GM19395 (cell line): ENCODE measurements around the gene C2orf49.

ENCODE experiments used
- ATAC-seq: cut with Tn5 transposase; IDR thresholded peaks from one replicate; pipeline ENCODE4 v1.9.1; 2021; ENCODE audit warnings: mild to moderate bottlenecking, moderate library complexity; ENCODE audit not compliant: unreplicated experiment

Gene C2orf49

GRCh38 chr2:105380432-105381100 is 43.2 kb downstream of the C2orf49 start:
- ATAC-seq: no peak

GRCh38 chr2:105381101-105381668 is 43.8 kb downstream of the C2orf49 start:
- ATAC-seq: no peak

DNA sequence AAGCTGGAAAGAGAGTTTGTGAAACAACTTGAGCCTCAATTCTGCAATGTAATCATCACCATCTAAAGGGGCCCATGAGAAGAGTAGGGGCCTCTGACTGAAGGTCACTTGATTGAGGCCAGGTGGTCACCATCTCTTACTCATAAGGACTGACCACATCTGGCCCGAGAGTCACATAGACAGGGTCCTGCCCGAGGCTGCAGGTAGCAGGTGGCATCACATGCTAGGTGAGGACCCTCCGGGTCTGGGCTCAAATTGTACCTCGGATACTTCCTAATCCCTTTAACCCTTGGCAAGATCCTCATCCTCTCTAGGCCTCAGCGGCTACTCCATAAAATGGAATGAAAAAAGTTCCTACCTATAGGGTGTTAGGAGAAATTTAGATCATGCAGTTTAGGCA is 44.8 kb downstream of the C2orf49 start:
- ATAC-seq: no peak

DNA sequence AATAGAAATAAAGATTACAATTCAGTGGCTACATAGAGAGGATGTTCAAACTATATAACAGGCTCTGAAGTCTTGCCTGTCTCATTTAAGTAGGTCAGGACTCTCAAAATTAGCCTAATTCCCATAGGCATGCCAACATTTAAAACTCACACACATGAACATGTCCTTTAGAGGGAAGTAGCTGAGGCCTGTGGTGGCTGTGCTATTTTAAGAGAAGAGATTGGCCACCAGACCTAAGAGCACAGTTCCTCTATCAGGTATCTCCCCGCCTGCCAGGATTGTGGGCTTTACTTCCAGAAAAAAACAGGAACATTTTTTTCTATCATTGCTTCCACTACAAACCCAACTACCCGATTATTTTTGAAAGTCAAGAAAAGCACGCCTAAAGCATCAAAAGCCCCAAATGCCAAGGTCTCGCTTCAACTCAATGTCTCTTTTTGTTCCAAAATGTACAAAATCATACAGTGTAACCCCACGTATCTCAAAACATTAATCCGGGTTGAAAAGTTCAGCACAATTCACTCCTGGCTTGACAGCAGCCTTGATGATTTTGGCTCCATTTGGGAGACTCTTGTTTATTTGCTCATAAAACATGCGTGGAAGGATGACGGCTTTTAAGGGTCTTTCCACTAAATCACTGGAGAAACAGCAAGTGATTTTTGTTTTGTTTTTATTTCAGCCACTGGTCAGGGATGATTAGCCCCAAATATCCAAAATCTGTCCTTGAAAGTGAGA is 46.3 kb downstream of the C2orf49 start:
- no peak for ATAC-seq

GRCh38 chr2:105384216-105384615 is 46.9 kb downstream of the C2orf49 start:
- no peak for ATAC-seq

GRCh38 chr2:105384861-105385260 is 47.5 kb downstream of the C2orf49 start:
- ATAC-seq: no peak

DNA sequence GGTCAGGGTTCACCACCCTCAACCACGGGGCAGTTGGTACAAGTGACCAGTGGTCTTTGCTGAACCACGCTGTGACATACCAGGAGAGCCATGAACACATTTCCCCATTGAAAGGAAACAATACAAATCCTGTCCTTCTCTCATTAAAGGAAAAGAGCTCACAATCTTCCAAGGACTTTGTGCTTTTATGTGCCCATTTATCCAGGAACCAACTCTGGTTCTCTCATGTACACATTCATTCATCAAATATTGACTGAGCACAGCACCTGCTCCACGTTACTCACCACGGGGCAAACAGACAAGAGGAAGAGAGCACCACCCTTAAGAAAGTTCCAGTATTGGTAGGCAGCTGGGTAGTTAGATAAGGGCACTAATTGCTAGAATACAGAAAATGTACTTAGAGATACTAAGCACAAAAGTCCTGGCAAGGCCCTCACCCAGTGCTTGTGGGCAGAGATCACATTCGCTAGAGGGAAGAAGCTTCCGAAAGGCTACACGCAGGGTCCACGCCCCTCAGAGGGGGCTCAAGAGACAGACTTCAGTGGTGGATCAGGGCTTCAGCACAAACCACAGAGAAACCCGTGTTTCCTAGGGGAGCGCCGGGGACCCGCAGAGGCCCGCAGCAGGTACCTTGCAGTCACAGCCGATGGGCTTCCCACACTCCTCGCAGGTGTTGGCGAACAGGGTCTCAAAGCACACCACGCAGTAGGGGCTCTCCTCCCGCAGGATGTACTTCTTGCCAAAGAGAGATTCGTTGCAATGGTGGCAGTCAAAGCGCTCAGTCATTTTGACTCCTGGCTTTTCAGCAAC is 48.6 kb downstream of the C2orf49 start:
- ATAC-seq: no peak

GRCh38 chr2:105387225-105387624 is 49.9 kb downstream of the C2orf49 start:
- no peak for ATAC-seq

DNA sequence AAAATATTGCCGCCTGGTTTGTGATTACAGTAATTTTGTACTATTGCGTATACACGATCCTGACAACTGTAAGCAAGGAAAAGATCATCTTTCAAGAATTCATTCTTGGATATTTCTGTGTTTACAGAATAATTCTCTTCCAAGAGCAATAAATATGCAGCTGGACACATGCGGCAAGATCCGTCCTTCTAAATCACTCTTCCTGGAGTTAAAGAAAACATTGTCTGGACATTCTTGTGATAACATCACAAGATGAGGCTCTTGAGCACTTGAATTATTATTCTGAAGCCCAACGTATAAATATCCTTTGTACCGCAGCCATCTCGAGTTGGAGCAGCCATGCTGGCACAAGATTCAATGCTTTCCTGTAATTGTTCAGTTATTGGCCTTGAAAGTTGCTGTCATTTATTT is 51.6 kb downstream of the C2orf49 start:
- ATAC-seq: no peak

DNA sequence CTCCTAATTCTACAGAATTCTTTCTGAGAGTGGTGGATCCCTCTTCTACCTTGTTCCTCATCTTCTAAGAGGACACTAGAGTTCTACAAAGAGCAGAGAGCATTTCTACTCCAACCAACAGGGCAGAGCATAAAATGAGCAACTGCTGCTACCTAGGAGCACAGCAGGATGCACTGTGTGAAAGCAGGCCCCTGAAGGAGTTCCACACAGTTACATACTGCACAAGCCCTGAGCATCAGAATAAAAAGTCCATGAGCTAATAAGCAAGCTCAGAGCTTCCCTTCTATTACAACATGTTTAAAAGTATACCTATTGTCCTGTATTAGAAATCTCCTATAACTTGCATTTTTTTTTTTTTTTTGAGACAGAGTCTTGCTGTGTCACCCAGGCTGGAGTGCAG is 53.1 kb downstream of the C2orf49 start:
- ATAC-seq: no peak

DNA sequence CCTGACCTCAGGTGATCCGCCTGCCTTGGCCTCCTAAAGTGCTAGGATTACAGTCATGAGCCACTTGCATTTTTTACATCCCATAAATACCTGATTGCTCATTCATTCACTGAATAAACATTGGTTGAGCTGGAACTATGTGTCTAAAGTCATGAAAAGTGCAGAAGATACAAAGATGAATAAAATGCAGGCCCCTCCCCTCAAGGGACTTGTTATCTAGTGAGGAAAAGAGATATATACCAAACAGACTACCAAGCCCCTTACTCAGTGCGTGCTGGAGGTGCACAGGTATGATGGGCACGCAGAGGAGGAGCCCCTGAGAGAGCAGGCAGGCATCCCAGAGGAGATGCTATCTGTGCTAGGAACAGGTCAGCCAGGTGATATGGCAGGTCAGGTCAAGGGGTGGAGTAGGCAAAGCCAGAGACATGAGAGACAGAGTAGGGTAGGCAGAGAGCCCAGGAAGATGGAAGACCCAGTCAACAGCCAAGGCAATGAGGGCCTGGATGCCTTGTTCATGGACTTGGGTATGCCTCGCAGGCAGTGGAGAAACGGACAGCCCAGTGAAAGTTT is 53.8 kb downstream of the C2orf49 start:
- no peak for ATAC-seq

DNA sequence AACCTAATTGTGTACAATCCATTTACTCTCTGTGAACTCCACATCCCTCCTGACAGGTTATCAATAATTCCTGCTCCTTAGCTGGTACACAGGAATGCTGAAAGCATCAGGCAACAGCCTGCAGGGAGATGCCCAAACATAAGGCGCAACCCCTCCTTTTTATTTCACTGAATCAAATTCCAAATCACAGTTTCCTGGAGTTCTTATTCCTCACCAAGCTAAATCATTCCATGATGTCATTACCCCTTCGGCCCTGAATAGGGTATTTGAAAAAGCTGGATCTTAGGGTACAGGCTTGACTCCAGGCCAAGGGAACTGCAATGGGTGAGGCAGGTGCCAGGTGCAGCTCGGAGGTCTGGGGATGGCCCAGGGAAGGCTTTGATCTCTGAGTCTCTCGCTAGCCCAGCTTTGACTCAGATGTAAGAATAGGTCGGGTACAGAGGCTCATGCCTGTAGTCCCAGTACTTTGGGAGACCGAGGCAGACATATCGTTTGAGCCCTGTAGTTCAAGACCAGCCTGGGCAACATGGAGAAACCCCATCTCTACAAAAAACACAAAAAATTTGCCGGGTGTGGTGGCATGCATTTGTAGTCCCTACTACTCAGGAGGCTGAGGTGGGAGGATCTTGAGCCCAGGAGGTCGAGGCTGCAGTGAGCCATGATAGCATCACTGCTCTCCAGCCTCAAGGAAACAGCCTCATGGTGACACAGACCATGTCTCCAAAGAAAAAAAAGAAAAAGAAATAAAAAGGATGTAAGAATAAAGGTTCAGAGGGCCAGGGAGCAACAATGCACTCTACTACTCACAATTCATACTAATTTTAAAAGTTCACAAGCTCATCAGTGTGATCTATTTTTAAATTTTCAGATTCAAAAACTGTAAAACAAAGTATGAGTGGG is 54.7 kb downstream of the C2orf49 start:
- no peak for ATAC-seq

- ATAC-seq: no peak
These were observed 56.2 kb downstream of the C2orf49 start for GRCh38 chr2:105393373-105394055.

- ATAC-seq: no peak
These were observed 57.7 kb downstream of the C2orf49 start for GRCh38 chr2:105394951-105395611.

- ATAC-seq: no peak
These were observed 58.4 kb downstream of the C2orf49 start for GRCh38 chr2:105395691-105396090.

GRCh38 chr2:105396254-105397024 is 59.1 kb downstream of the C2orf49 start:
- ATAC-seq: no peak

DNA sequence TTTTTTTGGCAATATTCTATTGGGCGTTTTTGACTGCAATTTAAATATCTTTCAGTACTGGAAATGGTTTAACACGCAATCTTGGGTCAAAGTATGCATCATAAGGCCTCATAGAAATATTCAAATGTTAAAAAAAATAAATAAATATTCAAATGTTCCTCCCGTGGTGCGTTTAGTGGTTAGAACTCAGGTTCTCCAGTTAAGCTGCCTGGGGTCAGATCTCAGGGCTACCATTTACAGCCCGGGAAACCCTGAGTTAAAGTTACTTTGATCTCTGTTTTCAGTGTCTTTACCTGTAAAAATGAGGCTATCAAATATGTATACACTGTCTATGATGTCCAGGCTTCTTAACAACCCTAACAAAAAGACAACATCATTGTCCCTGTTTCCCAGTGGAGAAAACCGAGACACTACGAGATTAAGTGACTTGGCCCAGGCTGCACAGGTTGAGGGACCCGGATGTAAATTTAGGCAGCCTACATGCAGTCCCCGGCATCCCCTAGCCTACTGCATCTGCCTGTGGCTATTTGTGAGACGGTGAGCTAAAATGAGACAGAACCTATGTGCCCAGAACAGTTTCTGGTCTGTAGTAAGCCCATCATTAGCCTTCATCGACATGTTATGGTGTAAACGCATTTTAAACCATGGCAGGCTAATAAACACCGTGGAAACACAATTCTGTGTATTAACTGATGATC is 59.8 kb downstream of the C2orf49 start:
- no peak for ATAC-seq

DNA sequence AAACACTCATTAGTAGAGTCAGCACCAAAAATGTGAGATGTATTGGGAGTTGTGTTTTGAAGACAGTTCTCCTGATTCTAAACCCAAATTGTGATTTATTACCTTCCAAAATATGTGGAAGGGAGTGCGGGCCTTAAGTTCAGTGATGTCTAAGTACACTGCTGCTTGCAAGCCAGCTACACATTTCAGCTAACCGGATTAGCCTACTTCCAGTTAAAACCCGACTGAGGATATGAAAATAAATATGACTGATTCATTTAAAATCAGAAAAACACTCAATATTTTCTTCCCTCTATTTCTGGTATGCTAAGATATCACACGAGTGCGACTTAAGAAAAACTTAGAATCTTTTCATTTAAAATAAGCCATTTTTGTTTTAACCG is 60.6 kb downstream of the C2orf49 start:
- ATAC-seq: no peak
